Measurements from ENCODE around the gene BICDL1.

Gene BICDL1

GRCh38 chr12:120141336-120141735 lies 152.3 kb downstream of the BICDL1 start:
- H2AFZ ChIP-seq (ENCODE audit: low read depth, low read length, severe bottlenecking), result no peak overlapping the region
- H3K27me3 ChIP-seq (ENCODE audit: low read length), result no peaks in the 10 kb centered on the region
- no peaks in the 10 kb centered on the region for H4K20me1 ChIP-seq (ENCODE audit: low read depth, low read length)
- H3K4me3 ChIP-seq (ENCODE audit: insufficient read depth, low read length, poor library complexity, severe bottlenecking), result no peak overlapping the region
- no peak for TF ChIP-seq CTCF (IDR thresholded peaks at IDR 0.05; ENCODE audit: insufficient read depth, low read length, poor library complexity, severe bottlenecking)
- TF ChIP-seq EZH2phosphoT487 (conservative IDR thresholded peaks at IDR 0.05; ENCODE audit: low read length), result no peak
- no peaks in the 10 kb centered on the region for H3K79me2 ChIP-seq (ENCODE audit: insufficient read depth, low read length)
- no peaks in the 10 kb centered on the region for H3F3A ChIP-seq (ENCODE audit: insufficient read depth)
- no peaks in the 10 kb centered on the region for H3K9me2 ChIP-seq (replicated peaks; ENCODE audit: insufficient read depth, low read length)
- peaks cover 15% of the 10 kb centered on the region for H3K36me3 ChIP-seq (ENCODE audit: low read length)
- H3K9ac ChIP-seq (ENCODE audit: low read length), result no peak overlapping the region
- H3K27ac ChIP-seq (ENCODE audit: low read depth, low read length), result no peak overlapping the region
- no peaks in the 10 kb centered on the region for H3K9me3 ChIP-seq (ENCODE audit: insufficient read depth, low read length)
- no peak overlapping the region for H3K4me2 ChIP-seq (ENCODE audit: low read depth, low read length, poor library complexity, severe bottlenecking)

- no peak overlapping the region for H3K9ac ChIP-seq (ENCODE audit: low read length)
- H3K9me2 ChIP-seq (replicated peaks; ENCODE audit: insufficient read depth, low read length), result no peaks in the 10 kb centered on the region
- H3K36me3 ChIP-seq (ENCODE audit: low read length), result peaks cover 15% of the 10 kb centered on the region
- H3K79me2 ChIP-seq (ENCODE audit: insufficient read depth, low read length), result no peaks in the 10 kb centered on the region
- H4K20me1 ChIP-seq (ENCODE audit: low read depth, low read length), result no peaks in the 10 kb centered on the region
- H3K27ac ChIP-seq (ENCODE audit: low read depth, low read length), result no peak overlapping the region
- H3K4me3 ChIP-seq (ENCODE audit: insufficient read depth, low read length, poor library complexity, severe bottlenecking), result no peak overlapping the region
- H3F3A ChIP-seq (ENCODE audit: insufficient read depth), result no peaks in the 10 kb centered on the region
- TF ChIP-seq EZH2phosphoT487 (conservative IDR thresholded peaks at IDR 0.05; ENCODE audit: low read length) (no peak), CTCF (IDR thresholded peaks at IDR 0.05; ENCODE audit: insufficient read depth, low read length, poor library complexity, severe bottlenecking) (no peak)
- H3K9me3 ChIP-seq (ENCODE audit: insufficient read depth, low read length), result no peaks in the 10 kb centered on the region
- no peak overlapping the region for H2AFZ ChIP-seq (ENCODE audit: low read depth, low read length, severe bottlenecking)
- H3K27me3 ChIP-seq (ENCODE audit: low read length), result no peaks in the 10 kb centered on the region
- no peak overlapping the region for H3K4me2 ChIP-seq (ENCODE audit: low read depth, low read length, poor library complexity, severe bottlenecking)
Observed at GRCh38 chr12:120142231-120142877, 153.3 kb downstream of the BICDL1 start.
